GM21423 (cell line): ENCODE measurements around the gene EPB41L1.
"Not testable (repeated sequence)": the region's sequence is repeated elsewhere in the genome, so short reads cannot be mapped to it uniquely, and the experiment has no call there.

ENCODE experiments used
- ATAC-seq: cut with Tn5 transposase; IDR thresholded peaks from one replicate; pipeline ENCODE4 v1.9.1; 2021; ENCODE audit warnings: mild to moderate bottlenecking, moderate library complexity; ENCODE audit not compliant: unreplicated experiment

The EPB41L1 gene

DNA sequence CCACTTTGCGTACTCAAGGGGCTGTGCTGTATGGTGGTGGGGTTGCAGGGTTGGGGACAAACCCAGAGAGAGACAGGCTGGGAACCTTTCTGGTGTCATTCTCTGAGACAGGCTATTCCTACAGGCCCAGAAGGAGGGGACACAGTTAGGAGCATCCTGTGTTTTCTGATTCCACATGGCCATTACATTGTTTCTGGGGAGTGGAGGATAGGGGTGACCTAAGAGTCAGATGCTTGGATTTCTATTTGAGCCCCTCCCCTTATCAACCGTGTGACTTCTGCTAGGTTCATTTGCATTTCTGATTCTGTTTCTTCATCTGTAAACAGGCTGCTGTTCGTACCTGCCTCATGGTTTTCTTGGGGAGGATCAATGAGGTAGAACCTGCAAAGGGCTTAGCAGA is 29.4 kb upstream of the EPB41L1 start:
- no peak for ATAC-seq

DNA sequence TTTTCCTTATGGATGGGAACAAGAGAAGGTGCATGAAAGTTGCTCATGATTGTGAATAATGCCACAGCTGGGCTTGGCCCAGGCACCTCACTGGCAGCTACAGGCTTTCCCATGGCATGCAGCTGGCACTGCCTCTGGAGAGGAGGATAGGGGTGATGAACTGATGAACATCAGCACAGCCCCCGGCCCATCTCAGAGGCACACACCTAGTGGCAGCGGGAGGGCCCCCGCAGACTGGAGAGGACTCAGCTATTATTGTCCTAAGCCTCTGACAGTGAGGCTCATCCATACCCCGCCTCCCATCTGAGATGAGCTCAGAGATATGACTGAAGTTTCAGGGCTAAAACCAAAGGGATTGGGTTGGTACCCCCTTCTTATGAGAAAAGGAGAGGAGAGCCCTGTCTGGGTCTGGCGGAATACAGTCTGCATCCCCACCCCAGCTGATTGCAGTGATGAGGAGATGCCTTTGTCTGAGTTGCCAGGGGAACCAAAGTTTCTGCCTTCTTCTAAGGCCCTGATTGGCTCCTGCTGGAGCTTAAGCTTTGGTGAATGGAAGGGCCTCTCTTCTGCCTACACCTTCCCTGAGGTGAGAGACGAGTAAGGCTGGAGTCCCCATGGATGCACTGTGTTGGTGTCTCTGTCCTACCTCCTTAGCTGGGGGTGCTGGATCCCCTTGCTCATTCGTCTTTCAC is 27.6 kb upstream of the EPB41L1 start:
- ATAC-seq = no peak

DNA sequence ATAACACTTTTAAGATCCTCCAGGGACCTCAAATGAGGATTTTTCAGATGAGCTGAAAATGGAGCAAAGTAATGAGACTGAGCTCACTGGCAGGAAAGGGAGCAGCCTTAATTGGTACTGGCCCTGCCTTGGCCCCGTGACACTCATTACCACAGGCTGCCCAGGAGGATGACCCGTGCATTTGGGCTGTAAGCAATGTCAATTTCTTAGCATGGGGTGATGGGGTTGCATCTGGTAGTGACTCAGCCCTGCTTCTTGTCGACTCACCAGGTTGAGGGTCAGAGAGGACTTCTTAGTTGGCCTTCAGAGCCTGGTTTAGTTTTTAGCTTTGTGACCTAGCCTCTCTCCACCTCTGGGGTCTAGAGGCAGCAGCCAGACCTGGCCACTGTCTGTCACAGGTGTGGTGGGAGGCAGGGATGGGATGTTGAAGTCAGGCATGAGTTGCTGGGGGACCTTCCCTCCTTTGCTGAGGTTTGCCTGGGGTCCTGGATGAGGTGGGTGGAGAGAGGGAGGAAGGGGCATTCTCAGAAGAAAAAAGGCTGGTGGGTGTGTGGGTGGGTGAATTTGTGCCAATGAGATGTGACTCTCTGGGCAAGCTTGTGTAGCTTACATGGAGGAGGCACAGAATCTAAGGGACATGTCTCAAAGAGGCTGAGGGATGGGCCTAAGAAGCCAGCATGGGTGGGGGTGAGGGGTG is 25.9 kb upstream of the EPB41L1 start:
- no peak for ATAC-seq

DNA sequence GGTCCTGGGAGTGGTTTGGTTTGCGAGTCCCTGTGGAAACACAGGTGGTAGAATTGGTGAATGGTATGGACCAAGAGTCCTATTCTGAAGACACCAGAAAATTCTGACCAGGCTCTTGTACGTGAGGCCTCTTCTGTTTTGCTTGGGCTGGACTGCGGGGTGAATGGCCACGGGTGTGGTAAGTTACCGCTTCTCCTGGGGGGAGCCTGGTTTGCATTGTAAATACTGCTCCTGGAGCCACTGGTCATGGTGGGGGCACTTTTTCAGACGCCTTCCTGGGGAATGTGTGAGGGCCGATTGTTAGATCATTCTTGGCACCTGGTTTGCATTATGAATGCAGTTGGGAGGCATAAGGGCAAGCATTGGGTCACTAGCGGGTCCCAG is 25.4 kb upstream of the EPB41L1 start:
- ATAC-seq = no peak

DNA sequence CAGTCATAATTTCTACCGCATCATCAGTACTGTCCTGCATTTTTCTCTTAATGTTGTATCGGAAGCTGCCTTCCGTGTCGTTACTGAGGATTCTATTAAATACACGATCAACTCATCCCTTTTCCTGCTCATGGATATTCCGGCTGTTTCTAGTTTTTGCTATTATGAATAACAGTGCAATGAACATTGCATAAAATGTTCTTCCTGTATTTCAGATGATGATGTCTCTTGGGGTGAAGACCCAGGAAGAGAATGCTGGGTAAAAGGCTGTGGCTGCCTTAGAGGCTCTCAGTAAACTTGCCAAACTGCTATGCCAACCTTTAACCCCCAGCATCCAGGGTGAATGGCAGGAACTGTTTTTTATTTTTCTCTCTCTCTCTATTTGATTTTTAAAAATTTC is 24.1 kb upstream of the EPB41L1 start:
- ATAC-seq = no peak

DNA sequence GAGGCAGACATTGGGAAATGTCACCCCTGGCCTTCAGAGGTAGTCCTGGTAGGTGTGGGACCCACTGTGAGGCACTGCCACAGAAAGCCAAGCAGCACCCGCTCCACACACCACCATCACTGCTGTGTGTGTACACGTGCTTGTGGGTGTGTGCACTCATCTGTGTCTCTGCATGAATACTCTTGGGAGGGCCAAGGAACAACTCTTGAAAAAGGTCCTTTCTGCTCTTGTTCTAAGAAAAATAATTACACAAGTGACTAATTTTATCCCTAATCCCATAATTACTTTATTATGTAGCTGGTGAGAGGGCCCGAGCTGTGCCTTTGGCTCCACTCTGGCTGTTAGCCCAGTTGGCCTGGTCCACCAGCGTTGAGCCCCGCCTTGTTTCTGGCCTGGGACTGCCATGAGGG is 21.7 kb upstream of the EPB41L1 start:
- no peak for ATAC-seq

DNA sequence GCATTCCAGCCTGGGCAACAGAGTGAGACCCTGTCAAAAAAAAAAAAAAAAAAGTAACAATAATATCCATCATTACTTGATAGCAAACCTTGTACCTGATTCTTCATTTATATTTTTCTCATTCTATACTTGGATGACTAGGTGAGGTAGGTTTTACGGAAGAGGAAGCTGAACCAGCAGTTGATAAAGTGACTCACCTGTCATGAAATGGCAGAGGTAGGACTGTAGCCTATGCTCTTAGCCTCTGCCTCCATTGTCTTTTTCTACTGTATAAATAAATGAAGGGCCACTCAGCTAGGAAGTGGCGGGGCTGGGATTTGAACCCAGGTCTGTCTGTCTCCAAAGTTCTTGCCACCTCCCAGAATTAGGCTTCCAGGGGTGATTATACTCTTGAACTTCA is 20.7 kb upstream of the EPB41L1 start:
- no peak for ATAC-seq

DNA sequence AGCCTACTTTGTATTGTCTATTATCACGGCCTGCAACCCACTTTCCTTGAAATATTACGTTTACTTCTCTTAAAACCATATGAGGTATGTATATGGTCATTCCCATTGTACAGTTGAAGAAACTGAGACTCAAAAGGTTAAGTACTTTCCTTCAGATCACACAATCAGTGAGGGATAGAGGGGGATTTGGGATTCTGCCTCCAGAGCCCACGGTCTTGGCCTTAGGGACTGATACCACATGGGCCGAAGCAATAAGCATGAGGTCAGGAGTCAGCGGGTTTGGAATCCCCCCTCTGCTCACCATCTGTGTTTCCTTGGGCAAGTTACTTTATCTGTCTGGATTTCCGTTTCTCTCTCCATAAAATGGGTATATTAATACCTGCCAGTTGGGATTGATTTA is 19.4 kb upstream of the EPB41L1 start:
- no peak for ATAC-seq

DNA sequence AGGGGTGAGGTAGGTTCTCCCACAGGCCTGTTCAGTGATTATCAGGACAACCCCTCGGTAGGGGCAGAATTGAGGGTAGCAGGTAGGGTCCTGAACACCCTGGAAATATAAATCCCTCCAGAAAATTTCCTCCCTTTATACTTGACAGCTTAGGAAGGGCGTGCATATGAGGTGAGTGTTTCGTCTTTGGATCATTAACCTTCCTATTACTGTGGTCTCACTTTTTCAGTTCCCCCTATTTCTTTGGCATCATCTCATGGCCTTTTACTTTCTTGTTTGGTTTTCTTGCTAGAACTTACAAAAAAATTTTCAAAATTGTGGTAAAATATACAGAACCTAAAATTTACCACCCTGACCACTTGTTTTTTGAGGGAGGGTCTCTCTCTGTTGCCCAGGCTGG is 18.7 kb upstream of the EPB41L1 start:
- no peak for ATAC-seq

DNA sequence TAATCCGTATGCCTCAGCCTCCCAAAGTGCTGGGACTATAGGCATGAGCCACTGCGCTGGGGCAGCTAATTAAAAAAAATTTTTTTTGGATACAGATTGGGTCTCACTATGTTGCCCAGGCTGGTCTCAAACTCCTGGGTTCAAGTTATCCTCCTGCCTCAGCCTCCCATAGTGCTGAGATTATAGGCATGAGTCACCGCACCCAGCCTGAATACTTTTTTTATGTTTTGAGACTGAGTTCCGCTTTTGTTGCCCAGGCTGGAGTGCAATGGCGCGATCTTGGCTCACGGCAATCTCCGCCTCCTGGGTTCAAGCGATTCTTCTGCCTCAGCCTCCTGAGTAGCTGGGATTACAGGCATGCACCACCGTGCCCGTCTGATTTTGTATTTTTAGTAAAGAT is 17.2 kb upstream of the EPB41L1 start:
- not testable (repeated sequence) for ATAC-seq

DNA sequence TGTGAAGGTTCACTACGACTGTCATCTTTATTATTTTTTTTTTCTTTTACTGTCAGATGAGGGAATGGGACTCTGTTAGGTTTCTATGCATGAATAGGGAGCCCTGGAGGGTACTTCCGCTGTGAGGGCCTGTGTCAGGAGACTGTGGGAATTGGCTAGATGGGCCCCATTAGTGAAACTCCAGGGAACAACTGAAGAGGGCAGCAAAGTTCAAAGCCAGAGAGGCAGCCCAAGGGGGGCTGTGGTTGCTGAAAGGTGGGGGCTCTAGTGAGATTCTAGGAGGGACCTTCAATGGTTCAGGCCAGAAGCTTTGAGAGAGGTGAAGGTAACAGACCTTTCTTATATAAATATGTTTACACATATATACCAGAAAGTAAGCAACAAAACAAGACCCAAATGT is 13.2 kb upstream of the EPB41L1 start:
- no peak for ATAC-seq

DNA sequence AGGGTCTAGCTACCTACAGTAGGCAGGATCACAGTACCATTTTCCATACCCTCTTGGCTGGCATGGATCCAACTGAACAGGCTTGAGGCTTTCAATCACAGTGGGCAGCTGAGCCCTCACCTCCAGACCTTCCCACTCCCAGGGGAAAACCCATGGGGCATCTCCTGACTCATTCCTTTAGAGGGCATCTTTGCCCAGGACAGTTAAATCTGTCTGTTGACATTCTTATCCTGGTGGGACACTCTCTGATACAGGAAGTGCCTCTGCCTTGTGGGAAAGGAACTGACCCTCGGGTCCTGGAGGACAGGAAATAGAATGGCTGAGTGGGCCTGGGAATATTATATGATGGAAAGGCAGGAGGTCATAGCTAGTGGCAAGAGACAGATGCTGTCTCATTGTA is 10.2 kb upstream of the EPB41L1 start:
- ATAC-seq = no peak

DNA sequence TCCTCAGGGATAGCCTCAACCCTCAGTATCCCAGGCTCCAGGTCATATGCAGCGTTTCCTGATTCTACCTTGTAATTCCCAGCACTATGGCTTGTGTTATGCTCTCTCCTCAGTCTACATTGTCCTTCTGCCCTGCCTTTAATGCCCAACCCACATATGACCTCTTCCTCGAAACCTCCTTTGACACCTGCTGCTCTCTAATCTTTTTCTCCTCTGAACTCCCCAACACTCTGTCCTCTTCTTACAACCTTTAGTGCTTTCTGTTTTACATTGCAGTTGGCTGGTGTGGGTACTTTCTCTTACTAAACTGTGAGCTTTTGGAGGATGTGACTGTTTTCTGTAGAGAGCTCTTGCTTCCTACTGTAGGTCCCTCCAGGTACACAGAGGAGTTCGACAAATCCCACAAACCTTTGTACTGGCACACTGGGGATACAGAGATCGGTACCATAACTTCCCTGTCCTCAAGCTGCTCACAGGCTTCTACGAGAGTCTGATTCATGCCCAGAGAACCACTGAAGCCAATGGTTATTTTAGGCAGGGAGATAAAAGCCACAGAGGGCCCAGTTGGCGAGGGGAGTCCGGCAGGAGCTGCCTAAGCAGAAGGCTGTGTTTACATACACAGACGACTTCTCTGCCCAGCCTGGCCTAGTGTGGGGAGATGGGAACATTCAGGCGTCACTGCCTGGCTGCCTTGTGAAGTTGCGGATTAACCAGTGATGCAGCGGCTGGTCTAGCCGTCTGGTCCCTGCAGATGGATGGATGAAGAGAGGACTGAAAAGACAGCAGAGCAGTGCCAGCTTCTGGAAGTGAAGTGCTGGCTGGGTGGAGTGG is 8.4 kb upstream of the EPB41L1 start:
- no peak for ATAC-seq

DNA sequence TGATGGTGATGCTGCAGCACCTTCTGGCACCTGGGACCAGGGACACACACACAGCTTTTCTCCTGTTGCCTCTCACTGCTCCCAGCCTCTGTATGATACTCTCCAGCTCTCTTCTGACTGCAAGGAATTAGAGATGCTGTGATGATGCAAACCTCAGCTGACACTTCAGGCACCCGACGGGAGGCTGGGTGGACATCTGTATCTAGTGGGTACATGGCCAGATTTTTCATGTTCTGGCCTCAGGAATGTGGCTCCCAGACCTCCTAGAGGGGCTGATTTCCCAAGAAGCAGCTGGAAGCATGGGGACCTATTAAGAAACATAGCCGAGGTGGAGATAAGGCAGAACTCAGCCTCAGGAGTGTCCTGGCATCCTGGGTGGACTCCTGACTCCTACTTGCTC is 6.8 kb upstream of the EPB41L1 start:
- no peak for ATAC-seq

DNA sequence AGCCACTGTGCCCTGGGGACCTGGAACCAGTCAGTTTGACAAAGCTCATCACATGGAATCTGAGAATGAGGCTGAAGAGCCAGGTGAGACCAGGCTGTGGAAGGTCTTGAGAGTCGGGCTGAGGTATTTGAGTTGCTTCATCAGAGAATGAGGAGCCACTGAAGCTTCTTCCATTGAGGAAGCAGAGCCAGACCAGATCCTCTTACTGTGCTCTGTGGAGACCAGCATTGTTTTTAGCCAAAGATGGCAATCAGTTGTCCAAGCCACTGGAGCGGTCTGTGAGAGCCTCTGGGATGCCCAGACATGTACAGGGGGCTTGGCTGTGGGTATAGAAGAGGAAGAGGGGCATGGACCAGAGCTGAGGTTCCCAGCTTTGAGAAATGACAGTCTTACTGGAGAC is 6.1 kb upstream of the EPB41L1 start:
- ATAC-seq = no peak

DNA sequence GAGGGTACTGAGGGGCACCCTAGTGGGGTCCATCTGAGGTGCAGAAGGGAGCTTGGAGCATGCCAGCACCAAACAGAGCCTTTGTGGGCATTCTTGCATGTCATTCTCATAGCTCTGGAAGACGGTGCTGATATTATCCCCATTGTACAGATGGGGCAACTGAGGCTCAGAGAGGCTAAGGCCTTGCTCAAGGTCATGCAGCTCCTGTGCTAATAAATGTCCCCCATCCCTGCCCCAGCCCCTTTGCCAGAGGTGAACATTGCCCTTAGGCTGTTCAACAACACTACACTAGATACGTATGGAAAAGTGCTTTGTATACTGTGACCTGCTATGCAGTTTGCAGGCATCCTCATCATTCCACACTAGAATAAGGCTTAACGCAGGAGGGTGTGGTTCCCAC is 5.5 kb upstream of the EPB41L1 start:
- no peak for ATAC-seq

DNA sequence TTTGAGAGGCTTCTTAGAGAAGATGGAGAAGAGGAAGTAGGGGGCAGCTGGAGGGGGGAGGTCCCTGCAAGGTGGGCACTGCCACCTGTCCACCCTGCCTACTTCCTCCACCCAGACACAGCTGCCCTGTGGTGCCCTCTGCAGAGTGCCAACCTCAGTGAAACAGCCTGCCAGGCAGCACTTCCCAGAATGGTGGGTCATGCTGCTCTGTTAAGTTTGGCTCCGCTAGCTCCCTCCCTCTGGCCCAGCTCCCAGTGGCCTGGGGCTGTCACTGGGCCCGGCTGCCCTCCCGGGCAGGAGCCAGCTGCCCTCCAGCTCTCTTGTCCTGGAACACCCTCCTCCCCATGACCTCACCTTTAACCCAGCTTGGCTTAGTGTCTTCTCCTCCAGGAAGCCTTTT is 5.1 kb upstream of the EPB41L1 start:
- no peak for ATAC-seq

DNA sequence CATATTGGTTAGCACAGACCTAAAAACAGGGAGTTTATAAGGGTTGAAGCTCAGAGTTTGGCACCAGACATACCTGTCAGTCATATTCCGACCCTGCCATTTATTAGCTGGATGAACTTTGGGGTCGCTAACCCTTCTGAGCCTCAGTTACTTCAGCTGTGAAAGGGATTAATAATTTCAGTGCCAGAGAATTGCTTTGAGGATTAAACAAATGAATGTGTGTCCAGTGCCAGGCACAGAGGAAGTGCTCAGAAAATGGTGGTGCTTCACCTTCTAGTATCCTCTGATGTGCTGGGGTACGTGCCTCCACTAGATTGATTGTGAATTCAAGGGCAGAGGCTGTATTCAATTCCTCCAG is 4.1 kb upstream of the EPB41L1 start:
- ATAC-seq = no peak

DNA sequence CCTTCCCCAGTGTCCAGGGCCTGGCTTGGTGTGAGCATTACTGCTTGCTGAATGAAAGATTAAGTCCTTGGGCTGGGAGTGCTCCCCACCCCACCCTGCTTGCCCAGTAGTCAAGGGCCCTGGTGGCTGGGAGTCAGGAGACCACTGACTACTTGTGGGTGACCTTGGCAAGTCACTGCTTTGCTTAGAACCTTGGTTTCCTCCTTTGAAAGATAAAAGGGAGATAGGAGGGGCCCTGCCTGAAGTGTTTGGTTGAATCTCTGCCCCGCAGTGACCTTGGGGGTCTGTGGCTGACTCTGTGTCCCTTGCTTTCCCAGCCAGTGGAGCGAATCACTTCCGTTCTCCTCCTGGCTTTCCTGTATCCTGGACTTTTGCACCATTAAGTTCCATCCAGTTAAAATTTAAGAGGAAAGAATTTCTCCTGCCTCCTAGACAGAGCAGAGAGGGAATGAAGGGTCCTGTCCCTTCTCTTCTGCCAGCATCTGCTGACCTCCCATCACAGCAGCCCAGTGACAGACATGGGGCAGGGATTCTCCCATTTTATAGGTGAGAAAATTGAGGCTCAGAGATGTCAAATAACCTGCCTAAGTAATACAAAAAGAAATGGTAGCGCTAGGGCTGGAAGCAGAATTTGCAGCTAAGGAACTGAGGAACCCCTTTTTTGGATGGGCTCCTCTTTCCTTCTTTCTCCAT is 3.5 kb upstream of the EPB41L1 start:
- no peak for ATAC-seq

DNA sequence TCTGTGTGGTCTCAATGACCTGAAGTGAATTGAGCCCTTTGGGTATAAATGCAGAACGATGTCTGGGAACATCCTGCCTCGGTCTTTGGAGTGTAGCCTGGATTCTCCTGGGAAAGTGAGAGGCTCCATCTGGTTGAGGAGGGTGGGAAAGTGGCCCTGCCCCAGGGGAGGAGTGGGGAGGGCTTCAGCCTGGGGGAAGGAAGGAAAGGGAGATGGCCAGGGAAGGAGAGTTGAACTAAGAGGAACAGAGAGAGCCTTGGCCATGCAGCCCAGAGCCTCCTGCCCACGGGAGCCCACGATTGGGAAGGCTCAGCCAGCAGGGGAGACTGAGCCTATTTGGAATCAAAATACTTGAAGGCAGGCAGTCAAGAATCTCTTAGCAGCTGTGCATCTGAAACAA is 2.3 kb upstream of the EPB41L1 start:
- no peak for ATAC-seq

DNA sequence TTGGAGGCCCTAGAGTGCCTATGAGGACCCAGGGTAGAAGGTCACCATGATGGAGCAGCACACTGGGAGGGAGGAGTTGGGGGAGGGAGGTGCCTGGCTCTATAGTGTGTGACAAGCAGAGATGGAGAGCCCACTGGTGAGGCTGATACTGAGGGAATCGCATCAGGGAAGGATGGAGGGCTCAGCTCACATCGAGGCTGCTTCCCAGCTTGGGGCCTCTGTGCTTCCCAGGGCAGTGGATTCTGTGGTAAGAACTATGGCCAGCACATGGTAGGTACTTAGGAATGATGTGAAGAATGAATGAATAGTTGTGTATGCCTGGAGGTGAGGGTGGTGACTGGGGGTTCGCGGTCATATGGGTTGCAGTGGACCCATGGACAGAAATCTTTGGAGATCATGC is 1.3 kb upstream of the EPB41L1 start:
- no peak for ATAC-seq
